Gastrocnemius medialis (tissue), 4 donors: ENCODE data around the gene RETN. TPM values are rescaled to one million over a fixed set of nuclear protein-coding genes. Genes with fewer than 3 reads are reported as not detected.

Experiments
- ATAC-seq, 2 donors: fragments of 150-250 bp; one replicate each; pipeline ENCODE4 v1.9.1; 2016
- DNase-seq, 2 donors: peaks; one replicate each; pipeline ENCODE4 v3.0.0-alpha.2; 2019
- H3K27ac ChIP-seq, 4 donors: fragments of 200-600 bp; sonication (generic); 1 replicate in 1 of 4; 2 replicates in 3 of 4; pipeline ENCODE4 v1.5.1; 2016 to 2018; ENCODE audit warnings: mild to moderate bottlenecking in 2 of 4, moderate library complexity in 1 of 4
- H3K27me3 ChIP-seq, 3 donors: fragments of 200-600 bp; sonication (generic) in 2 of 3; 1 replicate in 1 of 3; 2 replicates in 2 of 3; pipeline versions ENCODE4 v1.5.1 to v1.6.0; 2016 to 2019; ENCODE audit warnings: mild to moderate bottlenecking in 1 of 3, moderate library complexity in 1 of 3
- H3K36me3 ChIP-seq, 2 donors: fragments of 200-600 bp; sonication (generic) in 1 of 2; one replicate each; pipeline ENCODE4 v1.5.1; 2017 to 2018
- H3K4me1 ChIP-seq, 2 donors: fragments of 200-600 bp; sonication (generic) in 1 of 2; one replicate each; pipeline ENCODE4 v1.5.1; 2016 to 2017; ENCODE audit warnings: mild to moderate bottlenecking in 2 of 2
- H3K4me3 ChIP-seq, 4 donors: fragments of 200-600 bp; sonication (generic) in 3 of 4; 1 replicate in 1 of 4; 2 replicates in 3 of 4; pipeline ENCODE4 v1.5.1; 2016 to 2019; ENCODE audit warnings: mild to moderate bottlenecking in 2 of 4
- H3K9me3 ChIP-seq, 3 donors: fragments of 200-600 bp; sonication (generic) in 2 of 3; 1 replicate in 1 of 3; 2 replicates in 2 of 3; pipeline ENCODE4 v1.5.1; 2016 to 2019
- POLR2A ChIP-seq, 2 donors: fragments of 450-650 bp; IDR thresholded peaks; one replicate each; pipeline ENCODE4 v1.6.1; 2017; ENCODE audit warnings: antibody characterized with exemption in 2 of 2, mild to moderate bottlenecking in 2 of 2, moderate library complexity in 2 of 2
- in situ Hi-C, 4 donors: fragments of 200-750 bp; cut with MboI; loops; one replicate each; pipeline versions ENCODE4 v1.15.0 to v1.8.0; 2017; ENCODE audit warnings: low sequenced_read_pairs in 4 of 4
- intact Hi-C: fragments of 100-400 bp; cut with DNase I; formaldehyde crosslinking; loops from one replicate; pipeline ENCODE4 v1.15.1; 2023; ENCODE audit warnings: low total_unique reads
- total RNA-seq, 4 donors: library from RNA; depleted of rRNA; stranded (reverse); fragments of >200 nt; gene quantifications; one replicate each; pipeline versions ENCODE4 v1.1.0 to v1.2.3, GENCODE V29; 2016
- TF ChIP-seq, protein P1 (sequence below), 5 experiments: fragments of 450-650 bp in 3 of 5; fragments of 200-600 bp in 2 of 5; sonication (generic) in 2 of 5; IDR thresholded peaks in 4 of 5; conservative IDR thresholded peaks in 1 of 5; 1 replicate in 4 of 5; 2 replicates in 1 of 5; pipeline ENCODE4 v1.5.1; 2016 to 2019; ENCODE audit warnings: antibody characterized with exemption in 5 of 5, mild to moderate bottlenecking in 3 of 5, moderate library complexity in 3 of 5

The RETN gene
- total RNA-seq, 4 donors from 2014 or later, result 1.2 TPM; not detected in 3

DNA sequence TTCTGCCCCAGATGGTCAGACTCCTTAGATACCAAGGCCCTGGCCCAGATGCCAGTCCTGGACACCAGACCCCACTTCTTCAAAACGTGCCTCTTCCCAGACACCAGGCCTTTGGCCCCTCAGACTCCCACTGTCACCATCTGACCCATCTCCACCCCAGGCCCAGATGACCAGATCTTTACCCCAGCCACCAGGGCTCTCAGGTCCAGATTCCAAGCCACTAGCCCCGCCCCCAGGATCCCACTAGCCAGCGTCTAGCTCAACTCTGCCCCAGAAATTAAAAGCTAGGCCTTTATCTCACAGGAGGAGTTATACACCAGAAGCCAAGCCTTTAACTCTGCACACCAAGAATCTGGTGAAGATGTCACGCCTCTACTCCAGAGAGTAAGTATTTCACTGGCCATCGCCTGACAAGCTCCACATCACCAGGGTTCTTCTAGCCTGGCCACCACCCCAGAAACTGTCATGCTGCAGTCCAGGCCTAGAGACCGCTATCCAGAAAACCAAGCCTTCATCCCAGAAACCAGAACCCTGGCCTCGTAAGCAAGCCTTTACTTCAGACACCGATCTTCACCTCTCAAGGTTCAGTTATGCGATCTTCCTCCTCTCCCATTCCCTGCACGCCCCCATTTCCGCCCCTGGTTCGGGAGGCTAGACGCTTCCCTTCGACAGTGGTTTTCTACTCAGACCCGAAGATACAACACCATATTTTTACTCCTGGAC, 40.1 kb upstream of the RETN start:
- Histone ChIP-seq H3K27ac (peak overlapping the region; percentile 80 to 92 (median 88)), H3K36me3 (peaks cover 0 to 33% of the 10 kb centered on the region in 2 donors), H3K4me1 (peaks cover 18 to 27% of the 10 kb centered on the region in 2 donors), H3K4me3 (peak overlapping the region; percentile 83 to 100 (median 95)), H3K27me3 (no peaks in the 10 kb centered on the region), H3K9me3 (no peaks in the 10 kb centered on the region)
- no peak for TF ChIP-seq POLR2A (IDR thresholded peaks at IDR 0.05)
- TF ChIP-seq, protein P1, sequence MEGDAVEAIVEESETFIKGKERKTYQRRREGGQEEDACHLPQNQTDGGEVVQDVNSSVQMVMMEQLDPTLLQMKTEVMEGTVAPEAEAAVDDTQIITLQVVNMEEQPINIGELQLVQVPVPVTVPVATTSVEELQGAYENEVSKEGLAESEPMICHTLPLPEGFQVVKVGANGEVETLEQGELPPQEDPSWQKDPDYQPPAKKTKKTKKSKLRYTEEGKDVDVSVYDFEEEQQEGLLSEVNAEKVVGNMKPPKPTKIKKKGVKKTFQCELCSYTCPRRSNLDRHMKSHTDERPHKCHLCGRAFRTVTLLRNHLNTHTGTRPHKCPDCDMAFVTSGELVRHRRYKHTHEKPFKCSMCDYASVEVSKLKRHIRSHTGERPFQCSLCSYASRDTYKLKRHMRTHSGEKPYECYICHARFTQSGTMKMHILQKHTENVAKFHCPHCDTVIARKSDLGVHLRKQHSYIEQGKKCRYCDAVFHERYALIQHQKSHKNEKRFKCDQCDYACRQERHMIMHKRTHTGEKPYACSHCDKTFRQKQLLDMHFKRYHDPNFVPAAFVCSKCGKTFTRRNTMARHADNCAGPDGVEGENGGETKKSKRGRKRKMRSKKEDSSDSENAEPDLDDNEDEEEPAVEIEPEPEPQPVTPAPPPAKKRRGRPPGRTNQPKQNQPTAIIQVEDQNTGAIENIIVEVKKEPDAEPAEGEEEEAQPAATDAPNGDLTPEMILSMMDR (IDR thresholded peaks at IDR 0.05 in 4 of 5, conservative IDR thresholded peaks at IDR 0.05 in 1 of 5), result no peak
- DNase-seq (no peak), ATAC-seq (no peak)
- in situ Hi-C loops (no loop called here), intact Hi-C loops (loop anchor here (1.0 to 10.0 kb wide), 7 partner anchors 24 to 894 kb away; partner anchors contain the start of genes GPR108, MAP2K7, MCOLN1 and PEX11G)

DNA sequence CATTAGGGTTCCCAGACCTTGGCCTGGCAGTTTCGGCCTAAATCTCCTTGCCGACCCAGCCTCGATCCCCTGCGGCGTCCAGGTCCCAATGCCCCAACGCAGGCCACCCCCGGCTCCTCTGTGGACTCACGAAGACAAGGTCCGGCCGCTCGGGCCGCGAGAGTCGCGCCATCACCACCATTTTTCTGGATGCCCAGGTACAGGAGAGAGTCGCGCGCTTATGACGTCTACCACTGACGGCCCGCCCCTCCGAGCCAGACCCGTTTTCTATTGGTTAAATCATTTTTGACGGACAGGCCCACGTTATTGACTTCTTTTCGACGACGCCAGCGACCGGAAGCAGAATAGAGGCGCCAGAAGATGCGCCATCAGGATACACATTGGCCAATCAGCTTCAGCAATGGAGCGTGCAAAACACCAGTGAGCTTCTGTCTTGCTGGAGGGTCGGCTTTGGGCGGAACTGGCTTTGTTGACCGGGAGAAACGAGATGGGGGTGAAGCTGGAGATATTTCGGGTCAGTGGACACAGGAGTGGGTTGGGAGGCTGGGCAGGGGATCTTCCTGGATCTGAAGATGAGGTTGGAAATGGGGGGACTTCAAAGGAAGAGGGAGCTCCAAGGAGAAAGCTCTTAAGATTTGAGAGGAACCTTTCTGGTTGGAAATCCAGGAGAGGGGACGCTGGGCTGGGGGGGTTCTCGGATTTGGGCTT, 39.3 kb upstream of the RETN start, which contains the start of the genes PET100 and XAB2:
PET100 (plus strand) TSS at position 447 of the 708 bp plus-strand sequence; CDS start at position 488, 41 bp downstream.
XAB2 (minus strand) TSS at position 199 of the 708 bp plus-strand sequence; CDS start at position 181, 18 bp downstream.
- ATAC-seq, result peak; percentile 100
- peak; percentile 98 to 99 for DNase-seq
- H3K9me3 ChIP-seq, result no peaks in the 10 kb centered on the region
- H3K4me1 ChIP-seq, result peaks cover 18 to 27% of the 10 kb centered on the region in 2 donors
- no peaks in the 10 kb centered on the region for H3K27me3 ChIP-seq
- in situ Hi-C loops (no loop called here), intact Hi-C loops (loop anchor here (1.0 to 10.0 kb wide), 7 partner anchors 23 to 895 kb away; partner anchors contain the start of genes GPR108, MAP2K7, MCOLN1 and PEX11G)
- H3K27ac ChIP-seq, result peak within 1 kb of the TSS; percentile 80 to 92 (median 88)
- TF ChIP-seq, protein P1 (IDR thresholded peaks at IDR 0.05 in 4 of 5, conservative IDR thresholded peaks at IDR 0.05 in 1 of 5), result no peak
- TF ChIP-seq POLR2A (IDR thresholded peaks at IDR 0.05), result peak; percentile 50 to 52
- H3K36me3 ChIP-seq, result peaks cover 0 to 26% of the 10 kb centered on the region in 2 donors
- peak within 1 kb of the TSS; percentile 83 to 100 (median 95) for H3K4me3 ChIP-seq

DNA sequence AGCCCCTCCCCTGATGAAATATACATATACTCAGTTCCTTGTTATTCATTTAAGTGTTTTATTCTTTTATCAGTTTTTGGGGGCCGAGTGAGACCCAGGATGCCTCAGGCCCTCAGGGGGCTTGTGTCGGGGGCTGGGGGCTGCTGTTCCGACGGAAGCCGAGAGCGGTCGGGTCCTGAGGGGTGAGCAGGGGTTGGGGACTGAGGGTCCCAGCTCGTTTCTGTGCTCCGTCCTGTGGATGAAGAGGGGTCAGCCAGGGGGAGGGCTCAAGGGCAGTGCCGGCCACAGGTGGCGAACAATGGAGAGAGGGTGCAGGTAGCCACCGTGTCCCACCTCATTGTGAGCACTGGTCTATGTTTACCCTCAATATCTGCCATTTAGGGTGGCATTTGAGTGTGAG, 37.3 kb upstream of the RETN start:
- peaks cover 0 to 7% of the 10 kb centered on the region in 2 donors for H3K36me3 ChIP-seq
- ATAC-seq (no peak), DNase-seq (no peak)
- in situ Hi-C loops, result no loop called here
- H3K27ac ChIP-seq, result no peak overlapping the region
- peaks cover 10 to 15% (median 13%) of the 10 kb centered on the region in 3 donors for H3K27me3 ChIP-seq
- H3K4me1 ChIP-seq, result peaks cover 21 to 27% of the 10 kb centered on the region in 2 donors
- no peaks in the 10 kb centered on the region for H3K9me3 ChIP-seq
- no peak for TF ChIP-seq POLR2A (IDR thresholded peaks at IDR 0.05)
- TF ChIP-seq, protein P1 (IDR thresholded peaks at IDR 0.05 in 4 of 5, conservative IDR thresholded peaks at IDR 0.05 in 1 of 5), result no peak
- H3K4me3 ChIP-seq, result no peak overlapping the region
- intact Hi-C loops, result no loop called here

DNA sequence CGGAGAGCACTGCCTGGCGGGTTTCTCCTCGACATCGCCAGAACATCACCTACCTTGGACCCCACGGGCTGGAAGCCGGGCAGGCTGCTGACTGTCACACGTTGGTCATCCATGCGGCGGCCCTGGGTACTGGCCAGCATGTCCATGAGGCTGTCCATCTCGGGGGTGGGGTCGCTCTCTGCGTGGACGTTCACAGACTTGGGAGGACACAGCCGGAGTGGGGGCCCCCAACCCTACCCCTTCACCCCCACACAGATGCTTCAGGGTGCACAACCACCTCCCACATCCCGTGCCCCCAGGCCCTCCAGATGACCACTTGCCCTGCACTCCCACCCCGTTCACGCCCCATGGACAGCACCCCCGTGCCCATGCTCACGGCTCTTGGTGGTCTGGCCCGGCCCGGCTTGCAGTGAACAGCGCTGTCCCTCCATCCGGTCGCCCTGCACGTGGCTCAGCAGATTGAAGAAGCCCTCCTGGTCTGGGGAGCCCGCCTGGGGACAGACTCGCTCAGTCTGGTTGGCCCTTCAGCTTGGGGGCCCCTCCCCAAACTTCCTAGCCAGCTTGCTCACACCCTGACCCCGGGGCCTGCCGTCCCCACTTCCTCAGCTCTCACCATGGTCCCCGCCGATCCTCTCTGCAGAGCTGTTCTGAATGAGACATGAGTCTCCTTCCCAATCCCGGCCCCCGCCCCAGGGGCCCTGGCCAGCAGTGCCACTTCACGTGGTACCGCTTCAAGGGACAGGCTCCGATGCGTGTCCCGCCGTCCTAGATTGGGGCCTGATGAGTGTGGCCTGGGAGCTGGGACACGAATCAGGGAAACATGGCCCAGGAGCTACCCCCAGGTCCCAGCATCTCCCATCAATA, 36.3 kb upstream of the RETN start:
- in situ Hi-C loops, result no loop called here
- ATAC-seq (no peak), DNase-seq (no peak)
- Histone ChIP-seq H3K27me3 (peaks cover 20 to 25% (median 23%) of the 10 kb centered on the region in 3 donors), H3K4me1 (peaks cover 21 to 24% of the 10 kb centered on the region in 2 donors), H3K27ac (no peak overlapping the region), H3K9me3 (no peaks in the 10 kb centered on the region), H3K36me3 (no peaks in the 10 kb centered on the region), H3K4me3 (no peak overlapping the region)
- no peak for TF ChIP-seq POLR2A (IDR thresholded peaks at IDR 0.05)
- intact Hi-C loops, result no loop called here
